Measurements from ENCODE around the gene PSMC2. TPM values are rescaled to one million over a fixed set of nuclear protein-coding genes. Genes with fewer than 3 reads are reported as not detected.

PSMC2 gene
- total and polyA plus RNA-seq, 4 donors = 92.2 to 158 (median 97.1) TPM

- no peak for TF ChIP-seq EGR1 (IDR thresholded peaks at IDR 0.05; ENCODE audit: low read depth in 2 of 2)
- TF ChIP-seq JUND (IDR thresholded peaks at IDR 0.05) = no peak
- TF ChIP-seq NR2F2 (IDR thresholded peaks at IDR 0.05) = no peak
- TF ChIP-seq YY1 (IDR thresholded peaks at IDR 0.05) = no peak
- no peak for TF ChIP-seq RXRA (IDR thresholded peaks at IDR 0.05)
- TF ChIP-seq REST (IDR thresholded peaks at IDR 0.05) = no peak
- TF ChIP-seq ZBTB33 (IDR thresholded peaks at IDR 0.05) = no peak
- no peak for TF ChIP-seq SP1 (IDR thresholded peaks at IDR 0.05)
- no peak for TF ChIP-seq FOXA1 (IDR thresholded peaks at IDR 0.05)
- WGBS = 73% methylated on average over 3 of the region's 3 CpGs
- Histone ChIP-seq H3K4me1 (ENCODE audit: control insufficient read depth in 4 of 4, insufficient read depth in 4 of 4, low read length in 3 of 4) (no peaks in the 10 kb centered on the region), H3K27me3 (ENCODE audit: control insufficient read depth in 4 of 4, insufficient read depth in 4 of 4, low read length in 3 of 4) (no peaks in the 10 kb centered on the region), H3K9ac (ENCODE audit: low read depth in 1 of 2, low read length in 2 of 2) (no peak overlapping the region), H3K36me3 (ENCODE audit: control insufficient read depth in 4 of 4, insufficient read depth in 3 of 4, low read depth in 1 of 4, low read length in 3 of 4) (no peaks in the 10 kb centered on the region), H3K27ac (ENCODE audit: low read depth in 1 of 2, low read length in 2 of 2) (no peak overlapping the region), H3K4me3 (ENCODE audit: low read depth in 1 of 3, low read length in 3 of 3) (no peak overlapping the region), H3K9me3 (ENCODE audit: control insufficient read depth in 4 of 4, low read length in 3 of 4) (no peaks in the 10 kb centered on the region)
- no peak for DNase-seq (ENCODE audit: low spot score)
Measured at GRCh38 chr7:103379270-103379975, 32.0 kb downstream of the PSMC2 start.

- H3K4me1 ChIP-seq (ENCODE audit: control insufficient read depth in 4 of 4, insufficient read depth in 4 of 4, low read length in 3 of 4) = no peaks in the 10 kb centered on the region
- no peaks in the 10 kb centered on the region for H3K36me3 ChIP-seq (ENCODE audit: control insufficient read depth in 4 of 4, insufficient read depth in 3 of 4, low read depth in 1 of 4, low read length in 3 of 4)
- DNase-seq (ENCODE audit: low spot score) = no peak
- 85% methylated on average over 5 of the region's 5 CpGs for WGBS
- H3K9me3 ChIP-seq (ENCODE audit: control insufficient read depth in 4 of 4, low read length in 3 of 4) = no peaks in the 10 kb centered on the region
- H3K4me3 ChIP-seq (ENCODE audit: low read depth in 1 of 3, low read length in 3 of 3) = no peak overlapping the region
- H3K27me3 ChIP-seq (ENCODE audit: control insufficient read depth in 4 of 4, insufficient read depth in 4 of 4, low read length in 3 of 4) = no peaks in the 10 kb centered on the region
- H3K9ac ChIP-seq (ENCODE audit: low read depth in 1 of 2, low read length in 2 of 2) = no peak overlapping the region
- no peak overlapping the region for H3K27ac ChIP-seq (ENCODE audit: low read depth in 1 of 2, low read length in 2 of 2)
- TF ChIP-seq FOXA2 (IDR thresholded peaks at IDR 0.05) = no peak
- TF ChIP-seq TAF1 (conservative IDR thresholded peaks at IDR 0.05) = no peak
- TF ChIP-seq GABPA (IDR thresholded peaks at IDR 0.05 in 1 of 2, conservative IDR thresholded peaks at IDR 0.05 in 1 of 2) = no peak
- TF ChIP-seq ZBTB33 (IDR thresholded peaks at IDR 0.05) = no peak
- TF ChIP-seq RAD21 (IDR thresholded peaks at IDR 0.05) = no peak
- no peak for TF ChIP-seq REST (IDR thresholded peaks at IDR 0.05)
- TF ChIP-seq RXRA (IDR thresholded peaks at IDR 0.05) = no peak
- TF ChIP-seq HNF4A (conservative IDR thresholded peaks at IDR 0.05) = no peak
- TF ChIP-seq CTCF (IDR thresholded peaks at IDR 0.05; ENCODE audit: low read depth, low read length, missing input control) = no peak
- TF ChIP-seq FOXA1 (IDR thresholded peaks at IDR 0.05) = no peak
- TF ChIP-seq MAX (IDR thresholded peaks at IDR 0.05) = no peak
- no peak for TF ChIP-seq NR2F2 (IDR thresholded peaks at IDR 0.05)
- no peak for TF ChIP-seq JUND (IDR thresholded peaks at IDR 0.05)
- TF ChIP-seq HNF4G (IDR thresholded peaks at IDR 0.05) = no peak
Measured at GRCh38 chr7:103380395-103381191, 33.1 kb downstream of the PSMC2 start.
